K562 (cell line): ENCODE data around the gene SLC8A1. TPM values are rescaled to one million over a fixed set of nuclear protein-coding genes. Genes with fewer than 3 reads are reported as not detected.

Experiments used
- CBX8 ChIP-seq: fragments of 200-600 bp; sonication (generic); IDR thresholded peaks from 2 replicates; pipeline ENCODE4 v1.6.1; 2012; ENCODE audit warnings: borderline replicate concordance, mixed run types, low read depth, mild to moderate bottlenecking, moderate library complexity, mixed read lengths, low read length, control low read depth, inconsistent platforms; ENCODE audit not compliant: poor library complexity, severe bottlenecking; ENCODE audit errors: extremely low read depth
- EHMT2 ChIP-seq: fragments of 450-650 bp; IDR thresholded peaks from 2 replicates; pipeline ENCODE4 v1.6.1; 2018; ENCODE audit warnings: antibody characterized with exemption
- MBD2 ChIP-seq: sonication (generic); IDR thresholded peaks from 2 replicates; pipeline ENCODE4 v1.6.1; 2016; ENCODE audit warnings: low read depth, borderline replicate concordance
- TFE3 ChIP-seq: fragments of 450-650 bp; formaldehyde crosslinking; IDR thresholded peaks from 2 replicates; pipeline ENCODE4 v1.4.0; 2020; ENCODE audit warnings: mild to moderate bottlenecking, mixed read lengths
- ZKSCAN3 ChIP-seq: fragments of 250-450 bp; sonication (Bioruptor Pico); IDR thresholded peaks from 2 replicates; pipeline ENCODE4 v1.4.0; 2020
- ZNF76 ChIP-seq: fragments of 250-450 bp; sonication (Bioruptor Pico); IDR thresholded peaks from 2 replicates; pipeline ENCODE4 v1.4.0; 2020; ENCODE audit warnings: mild to moderate bottlenecking, moderate library complexity, borderline replicate concordance
- polyA plus RNA-seq, 8 experiments: library from polyadenylated mRNA; depleted of rRNA in 4 of 8; stranded (reverse) in 5 of 8; unstranded in 3 of 8; fragments of >200 nt; fragmentation: Nextera tagmentation in 2 of 8; fragmentation: Illumina TruSeq in 1 of 8; extraction: Ambion mirVana in 2 of 8; extraction: Trizol in 1 of 8; gene quantifications; 2 replicates each; pipeline versions ENCODE4 v1.2.1 to v1.2.3, GENCODE V29; 2011 to 2014; ENCODE audit warnings: inconsistent platforms in 1 of 8, missing spikeins in 1 of 8
- total RNA-seq, 7 experiments: library from RNA; depleted of rRNA in 6 of 7; stranded (reverse); fragments of >200 nt in 6 of 7; fragmentation: Illumina TruSeq in 2 of 7; extraction: Trizol in 2 of 7; gene quantifications; 2 replicates each; pipeline versions ENCODE4 v1.2.1 to v1.2.3, GENCODE V29; 2011 to 2021; ENCODE audit warnings: low replicate concordance in 1 of 7
- TF ChIP-seq, protein P1 (sequence below): fragments of 450-650 bp; IDR thresholded peaks from 2 replicates; pipeline ENCODE4 v1.6.1; 2016; ENCODE audit warnings: low read depth

SLC8A1 gene
- total and polyA plus RNA-seq, 9 of the 15 experiments (the other 6 are each of a cell fraction or from before 2014, with no cell fraction given), result not detected

- TF ChIP-seq, protein P1, sequence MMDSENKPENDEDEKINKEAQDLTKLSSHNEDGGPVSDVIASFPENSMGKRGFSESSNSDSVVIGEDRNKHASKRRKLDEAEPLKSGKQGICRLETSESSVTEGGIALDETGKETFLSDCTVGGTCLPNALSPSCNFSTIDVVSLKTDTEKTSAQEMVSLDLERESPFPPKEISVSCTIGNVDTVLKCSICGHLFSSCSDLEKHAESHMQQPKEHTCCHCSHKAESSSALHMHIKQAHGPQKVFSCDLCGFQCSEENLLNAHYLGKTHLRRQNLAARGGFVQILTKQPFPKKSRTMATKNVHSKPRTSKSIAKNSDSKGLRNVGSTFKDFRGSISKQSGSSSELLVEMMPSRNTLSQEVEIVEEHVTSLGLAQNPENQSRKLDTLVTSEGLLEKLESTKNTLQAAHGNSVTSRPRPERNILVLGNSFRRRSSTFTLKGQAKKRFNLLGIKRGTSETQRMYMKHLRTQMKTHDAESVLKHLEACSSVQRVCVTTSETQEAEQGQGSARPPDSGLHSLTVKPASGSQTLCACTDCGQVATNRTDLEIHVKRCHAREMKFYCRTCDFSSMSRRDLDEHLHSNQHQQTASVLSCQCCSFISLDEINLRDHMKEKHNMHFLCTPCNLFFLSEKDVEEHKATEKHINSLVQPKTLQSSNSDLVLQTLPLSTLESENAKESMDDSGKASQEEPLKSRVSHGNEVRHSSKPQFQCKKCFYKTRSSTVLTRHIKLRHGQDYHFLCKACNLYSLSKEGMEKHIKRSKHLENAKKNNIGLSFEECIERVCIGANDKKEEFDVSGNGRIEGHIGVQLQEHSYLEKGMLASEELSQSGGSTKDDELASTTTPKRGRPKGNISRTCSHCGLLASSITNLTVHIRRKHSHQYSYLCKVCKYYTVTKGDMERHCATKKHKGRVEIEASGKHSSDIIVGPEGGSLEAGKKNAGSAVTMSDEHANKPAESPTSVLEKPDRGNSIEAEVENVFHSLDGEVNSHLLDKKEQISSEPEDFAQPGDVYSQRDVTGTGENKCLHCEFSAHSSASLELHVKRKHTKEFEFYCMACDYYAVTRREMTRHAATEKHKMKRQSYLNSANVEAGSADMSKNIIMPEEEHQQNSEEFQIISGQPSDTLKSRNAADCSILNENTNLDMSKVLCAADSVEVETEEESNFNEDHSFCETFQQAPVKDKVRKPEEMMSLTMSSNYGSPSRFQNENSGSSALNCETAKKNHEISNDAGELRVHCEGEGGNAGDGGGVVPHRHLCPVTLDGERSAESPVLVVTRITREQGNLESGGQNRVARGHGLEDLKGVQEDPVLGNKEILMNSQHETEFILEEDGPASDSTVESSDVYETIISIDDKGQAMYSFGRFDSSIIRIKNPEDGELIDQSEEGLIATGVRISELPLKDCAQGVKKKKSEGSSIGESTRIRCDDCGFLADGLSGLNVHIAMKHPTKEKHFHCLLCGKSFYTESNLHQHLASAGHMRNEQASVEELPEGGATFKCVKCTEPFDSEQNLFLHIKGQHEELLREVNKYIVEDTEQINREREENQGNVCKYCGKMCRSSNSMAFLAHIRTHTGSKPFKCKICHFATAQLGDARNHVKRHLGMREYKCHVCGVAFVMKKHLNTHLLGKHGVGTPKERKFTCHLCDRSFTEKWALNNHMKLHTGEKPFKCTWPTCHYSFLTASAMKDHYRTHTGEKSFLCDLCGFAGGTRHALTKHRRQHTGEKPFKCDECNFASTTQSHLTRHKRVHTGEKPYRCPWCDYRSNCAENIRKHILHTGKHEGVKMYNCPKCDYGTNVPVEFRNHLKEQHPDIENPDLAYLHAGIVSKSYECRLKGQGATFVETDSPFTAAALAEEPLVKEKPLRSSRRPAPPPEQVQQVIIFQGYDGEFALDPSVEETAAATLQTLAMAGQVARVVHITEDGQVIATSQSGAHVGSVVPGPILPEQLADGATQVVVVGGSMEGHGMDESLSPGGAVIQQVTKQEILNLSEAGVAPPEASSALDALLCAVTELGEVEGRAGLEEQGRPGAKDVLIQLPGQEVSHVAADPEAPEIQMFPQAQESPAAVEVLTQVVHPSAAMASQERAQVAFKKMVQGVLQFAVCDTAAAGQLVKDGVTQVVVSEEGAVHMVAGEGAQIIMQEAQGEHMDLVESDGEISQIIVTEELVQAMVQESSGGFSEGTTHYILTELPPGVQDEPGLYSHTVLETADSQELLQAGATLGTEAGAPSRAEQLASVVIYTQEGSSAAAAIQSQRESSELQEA, result no peak
- TF ChIP-seq EHMT2 (no peak), ZNF76 (CRISPR knock-in tag) (no peak), ZKSCAN3 (no peak), TFE3 (no peak), CBX8 (no peak), MBD2 (no peak)
These were observed 258.8 kb downstream of the SLC8A1 start (continued) for GRCh38 chr2:40192864-40193669.
